HepG2 (cell line): ENCODE data around the gene VSIG2. TPM values are rescaled to one million over a fixed set of nuclear protein-coding genes. Genes with fewer than 3 reads are reported as not detected.

Experiments used
- CENPX ChIP-seq: sonication (generic); formaldehyde crosslinking; IDR thresholded peaks from 2 replicates; pipeline ENCODE4 v1.9.0; 2021; ENCODE audit warnings: mild to moderate bottlenecking, missing genetic modification reagents, moderate library complexity
- DMAP1 ChIP-seq: IDR thresholded peaks from 2 replicates; pipeline ENCODE4 v1.6.1; 2016
- DR1 ChIP-seq: sonication (generic); formaldehyde crosslinking; IDR thresholded peaks from 2 replicates; pipeline ENCODE4 v1.8.0; 2021; ENCODE audit warnings: mild to moderate bottlenecking, missing genetic modification reagents, inconsistent platforms
- FOXJ3 ChIP-seq: sonication (generic); formaldehyde crosslinking; IDR thresholded peaks from 2 replicates; pipeline ENCODE4 v1.4.0; 2020; ENCODE audit warnings: missing genetic modification reagents, mild to moderate bottlenecking, borderline replicate concordance
- HNF4G ChIP-seq, 2 experiments: sonication (generic) in 1 of 2; formaldehyde crosslinking in 1 of 2; IDR thresholded peaks; 2 replicates each; pipeline versions ENCODE4 v1.4.0 to v1.6.1; 2011 to 2020; ENCODE audit warnings: borderline replicate concordance in 2 of 2, low read depth in 2 of 2, mild to moderate bottlenecking in 2 of 2, low read length in 1 of 2, missing genetic modification reagents in 1 of 2, moderate library complexity in 1 of 2
- MAZ ChIP-seq, 2 experiments: sonication (generic) in 1 of 2; formaldehyde crosslinking in 1 of 2; IDR thresholded peaks; 2 replicates each; pipeline versions ENCODE4 v1.5.0 to v1.6.1; 2012 to 2020; ENCODE audit warnings: low read depth in 2 of 2, mild to moderate bottlenecking in 2 of 2, borderline replicate concordance in 1 of 2, improper control_type of control experiment in 1 of 2, low read length in 1 of 2, missing genetic modification reagents in 1 of 2, moderate library complexity in 1 of 2
- MIXL1 ChIP-seq: IDR thresholded peaks from 2 replicates; pipeline ENCODE4 v1.6.1; 2016
- NRL ChIP-seq: sonication (generic); formaldehyde crosslinking; IDR thresholded peaks from 2 replicates; pipeline ENCODE4 v1.5.0; 2020; ENCODE audit warnings: missing genetic modification reagents, mild to moderate bottlenecking, moderate library complexity, borderline replicate concordance
- POLR2AphosphoS5 ChIP-seq: IDR thresholded peaks from 2 replicates; pipeline ENCODE4 v1.6.1; 2012; ENCODE audit warnings: low read depth, low read length
- SIX4 ChIP-seq: sonication (generic); formaldehyde crosslinking; IDR thresholded peaks from 2 replicates; pipeline ENCODE4 v1.4.0; 2020; ENCODE audit warnings: missing genetic modification reagents
- SRSF1 ChIP-seq: fragments of 200-400 bp; formaldehyde crosslinking; optimal IDR thresholded peaks from 2 replicates; pipeline ENCODE3; 2017; ENCODE audit warnings: mild to moderate bottlenecking, low read depth, low read length, moderate library complexity
- SSRP1 ChIP-seq: IDR thresholded peaks from 2 replicates; pipeline ENCODE4 v1.6.1; 2016; ENCODE audit warnings: control low read depth
- STAT5B ChIP-seq: sonication (generic); formaldehyde crosslinking; IDR thresholded peaks from 2 replicates; pipeline ENCODE4 v1.4.0; 2020; ENCODE audit warnings: missing genetic modification reagents
- ZNF513 ChIP-seq: sonication (generic); formaldehyde crosslinking; conservative IDR thresholded peaks from 2 replicates; pipeline ENCODE4 v1.5.0; 2020; ENCODE audit warnings: missing genetic modification reagents
- ZNF547 ChIP-seq: sonication (generic); formaldehyde crosslinking; IDR thresholded peaks from 2 replicates; pipeline ENCODE4 v1.5.1; 2020; ENCODE audit warnings: mild to moderate bottlenecking, missing genetic modification reagents
- ZSCAN22 ChIP-seq: sonication (generic); formaldehyde crosslinking; IDR thresholded peaks from 2 replicates; pipeline ENCODE4 v1.4.0; 2020; ENCODE audit warnings: mild to moderate bottlenecking, missing genetic modification reagents
- polyA plus RNA-seq, 8 experiments: library from polyadenylated mRNA; depleted of rRNA in 3 of 8; stranded (reverse) in 7 of 8; unstranded in 1 of 8; fragments of >200 nt; fragmentation: Illumina TruSeq in 4 of 8; extraction: Trizol in 4 of 8; gene quantifications; 2 replicates each; pipeline versions ENCODE4 v1.2.1 to v1.2.3, GENCODE V29; 2011 to 2016; ENCODE audit warnings: low read depth in 4 of 8, missing spikeins in 1 of 8, mixed read lengths in 1 of 8; ENCODE audit not compliant: insufficient read depth in 1 of 8
- total RNA-seq, 5 experiments: library from RNA; depleted of rRNA; stranded (reverse); fragments of >200 nt; fragmentation: Illumina TruSeq; extraction: Trizol; gene quantifications; 2 replicates each; pipeline ENCODE4 v1.2.3, GENCODE V29; 2016; ENCODE audit warnings: low read depth in 1 of 5
- TF ChIP-seq, protein P1 (sequence below): sonication (generic); formaldehyde crosslinking; IDR thresholded peaks from 2 replicates; pipeline ENCODE4 v1.5.0; 2020; ENCODE audit warnings: mild to moderate bottlenecking, missing genetic modification reagents, borderline replicate concordance
- TF ChIP-seq, protein P2 (sequence below): sonication (generic); formaldehyde crosslinking; IDR thresholded peaks from 2 replicates; pipeline ENCODE4 v1.5.1; 2020; ENCODE audit warnings: missing genetic modification reagents, mild to moderate bottlenecking, borderline replicate concordance

VSIG2 gene
- total and polyA plus RNA-seq, 2 of the 13 experiments (the other 11 are each of a cell fraction or from before 2014, with no cell fraction given): 0.80 to 2.7 TPM

DNA sequence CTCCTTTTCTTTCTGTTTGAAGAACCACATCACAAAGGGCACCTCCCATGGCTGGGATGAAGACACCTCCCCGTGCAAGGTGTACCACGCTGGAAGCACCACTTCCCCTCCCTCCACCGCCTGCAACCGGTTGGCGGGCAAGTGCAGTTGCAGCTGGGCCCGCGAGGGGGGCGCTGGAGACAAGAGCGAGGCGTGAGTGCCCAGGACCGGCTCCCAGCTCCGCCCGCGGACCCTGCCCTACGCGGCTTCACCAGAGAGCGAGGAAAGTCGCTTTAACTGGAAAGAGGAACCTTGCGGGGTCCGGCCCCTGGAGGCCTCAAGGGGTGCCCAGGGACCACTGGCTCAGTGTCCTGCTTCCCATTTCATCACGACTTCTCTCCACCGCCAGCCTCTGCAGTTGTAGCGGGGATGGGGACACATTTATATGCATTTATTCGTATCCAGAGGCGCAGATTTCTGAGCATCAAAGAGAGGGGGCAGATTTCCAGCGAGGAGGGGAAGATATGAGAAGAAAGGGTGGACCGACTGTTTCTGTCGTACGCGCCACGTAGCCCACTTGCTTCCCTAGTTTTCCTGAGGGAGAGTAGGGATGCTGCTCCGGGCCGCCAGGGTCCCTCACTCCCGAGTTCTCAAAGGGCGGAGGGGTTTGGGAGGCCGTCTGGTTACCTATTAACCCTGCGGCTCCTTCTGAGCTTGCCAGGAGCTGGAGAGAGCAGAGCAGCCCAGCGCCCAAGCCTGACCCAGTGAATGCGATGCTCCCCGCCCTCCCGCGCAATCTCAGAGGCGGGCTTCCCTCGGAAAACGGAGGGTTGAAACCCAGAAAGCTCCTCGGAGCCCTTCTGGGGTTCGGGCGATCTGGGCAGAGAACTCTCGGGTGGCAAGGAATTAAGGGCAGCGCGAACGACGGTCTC lies 6.6 kb upstream of the VSIG2 start (continued):
- TF ChIP-seq ZSCAN22 (CRISPR knock-in tag) (no peak), NRL (CRISPR knock-in tag) (peak; percentile 32; the same call in 1 of the 2 replicates), POLR2AphosphoS5 (no peak), HNF4G (IDR thresholded peaks at IDR 0.05; ENCODE audit: borderline replicate concordance, low read depth, low read length) (peak; percentile 13; the same call in 1 of the 2 replicates), HNF4G (CRISPR knock-in tag; IDR thresholded peaks at IDR 0.05; ENCODE audit: borderline replicate concordance, low read depth) (no peak), DMAP1 (CRISPR knock-in tag) (no peak), SSRP1 (CRISPR knock-in tag) (no peak), ZNF513 (no peak), MAZ (IDR thresholded peaks at IDR 0.05; ENCODE audit: borderline replicate concordance, low read depth, low read length) (no peak), MAZ (CRISPR knock-in tag; IDR thresholded peaks at IDR 0.05; ENCODE audit: low read depth) (peak; percentile 36), MIXL1 (no peak), SRSF1 (no peak), CENPX (CRISPR knock-in tag) (no peak), FOXJ3 (no peak), SIX4 (CRISPR knock-in tag) (no peak), DR1 (CRISPR knock-in tag) (no peak), ZNF547 (0 out of 2 replicates have a peak, but pooled peaks have one; percentile 9), STAT5B (0 out of 2 replicates have a peak, but pooled peaks have one; percentile 33)
- TF ChIP-seq, protein P1, sequence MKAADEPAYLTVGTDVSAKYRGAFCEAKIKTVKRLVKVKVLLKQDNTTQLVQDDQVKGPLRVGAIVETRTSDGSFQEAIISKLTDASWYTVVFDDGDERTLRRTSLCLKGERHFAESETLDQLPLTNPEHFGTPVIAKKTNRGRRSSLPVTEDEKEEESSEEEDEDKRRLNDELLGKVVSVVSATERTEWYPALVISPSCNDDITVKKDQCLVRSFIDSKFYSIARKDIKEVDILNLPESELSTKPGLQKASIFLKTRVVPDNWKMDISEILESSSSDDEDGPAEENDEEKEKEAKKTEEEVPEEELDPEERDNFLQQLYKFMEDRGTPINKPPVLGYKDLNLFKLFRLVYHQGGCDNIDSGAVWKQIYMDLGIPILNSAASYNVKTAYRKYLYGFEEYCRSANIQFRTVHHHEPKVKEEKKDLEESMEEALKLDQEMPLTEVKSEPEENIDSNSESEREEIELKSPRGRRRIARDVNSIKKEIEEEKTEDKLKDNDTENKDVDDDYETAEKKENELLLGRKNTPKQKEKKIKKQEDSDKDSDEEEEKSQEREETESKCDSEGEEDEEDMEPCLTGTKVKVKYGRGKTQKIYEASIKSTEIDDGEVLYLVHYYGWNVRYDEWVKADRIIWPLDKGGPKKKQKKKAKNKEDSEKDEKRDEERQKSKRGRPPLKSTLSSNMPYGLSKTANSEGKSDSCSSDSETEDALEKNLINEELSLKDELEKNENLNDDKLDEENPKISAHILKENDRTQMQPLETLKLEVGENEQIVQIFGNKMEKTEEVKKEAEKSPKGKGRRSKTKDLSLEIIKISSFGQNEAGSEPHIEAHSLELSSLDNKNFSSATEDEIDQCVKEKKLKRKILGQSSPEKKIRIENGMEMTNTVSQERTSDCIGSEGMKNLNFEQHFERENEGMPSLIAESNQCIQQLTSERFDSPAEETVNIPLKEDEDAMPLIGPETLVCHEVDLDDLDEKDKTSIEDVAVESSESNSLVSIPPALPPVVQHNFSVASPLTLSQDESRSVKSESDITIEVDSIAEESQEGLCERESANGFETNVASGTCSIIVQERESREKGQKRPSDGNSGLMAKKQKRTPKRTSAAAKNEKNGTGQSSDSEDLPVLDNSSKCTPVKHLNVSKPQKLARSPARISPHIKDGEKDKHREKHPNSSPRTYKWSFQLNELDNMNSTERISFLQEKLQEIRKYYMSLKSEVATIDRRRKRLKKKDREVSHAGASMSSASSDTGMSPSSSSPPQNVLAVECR (CRISPR knock-in tag): no peak; the same call in 1 of the 2 replicates
- TF ChIP-seq, protein P2, sequence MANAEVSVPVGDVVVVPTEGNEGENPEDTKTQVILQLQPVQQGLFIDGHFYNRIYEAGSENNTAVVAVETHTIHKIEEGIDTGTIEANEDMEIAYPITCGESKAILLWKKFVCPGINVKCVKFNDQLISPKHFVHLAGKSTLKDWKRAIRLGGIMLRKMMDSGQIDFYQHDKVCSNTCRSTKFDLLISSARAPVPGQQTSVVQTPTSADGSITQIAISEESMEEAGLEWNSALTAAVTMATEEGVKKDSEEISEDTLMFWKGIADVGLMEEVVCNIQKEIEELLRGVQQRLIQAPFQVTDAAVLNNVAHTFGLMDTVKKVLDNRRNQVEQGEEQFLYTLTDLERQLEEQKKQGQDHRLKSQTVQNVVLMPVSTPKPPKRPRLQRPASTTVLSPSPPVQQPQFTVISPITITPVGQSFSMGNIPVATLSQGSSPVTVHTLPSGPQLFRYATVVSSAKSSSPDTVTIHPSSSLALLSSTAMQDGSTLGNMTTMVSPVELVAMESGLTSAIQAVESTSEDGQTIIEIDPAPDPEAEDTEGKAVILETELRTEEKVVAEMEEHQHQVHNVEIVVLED (CRISPR knock-in tag): peak; percentile 40; the same call in 1 of the 2 replicates
